ENCODE measurements around the gene LCN10.
"Not testable (repeated sequence)": the region's sequence is repeated elsewhere in the genome, so short reads cannot be mapped to it uniquely, and the experiment has no call there.

Gene LCN10

GRCh38 chr9:136719195-136719880 lies 23.4 kb downstream of the LCN10 start:
- DNase-seq (ENCODE audit: low spot score): no peak

DNA sequence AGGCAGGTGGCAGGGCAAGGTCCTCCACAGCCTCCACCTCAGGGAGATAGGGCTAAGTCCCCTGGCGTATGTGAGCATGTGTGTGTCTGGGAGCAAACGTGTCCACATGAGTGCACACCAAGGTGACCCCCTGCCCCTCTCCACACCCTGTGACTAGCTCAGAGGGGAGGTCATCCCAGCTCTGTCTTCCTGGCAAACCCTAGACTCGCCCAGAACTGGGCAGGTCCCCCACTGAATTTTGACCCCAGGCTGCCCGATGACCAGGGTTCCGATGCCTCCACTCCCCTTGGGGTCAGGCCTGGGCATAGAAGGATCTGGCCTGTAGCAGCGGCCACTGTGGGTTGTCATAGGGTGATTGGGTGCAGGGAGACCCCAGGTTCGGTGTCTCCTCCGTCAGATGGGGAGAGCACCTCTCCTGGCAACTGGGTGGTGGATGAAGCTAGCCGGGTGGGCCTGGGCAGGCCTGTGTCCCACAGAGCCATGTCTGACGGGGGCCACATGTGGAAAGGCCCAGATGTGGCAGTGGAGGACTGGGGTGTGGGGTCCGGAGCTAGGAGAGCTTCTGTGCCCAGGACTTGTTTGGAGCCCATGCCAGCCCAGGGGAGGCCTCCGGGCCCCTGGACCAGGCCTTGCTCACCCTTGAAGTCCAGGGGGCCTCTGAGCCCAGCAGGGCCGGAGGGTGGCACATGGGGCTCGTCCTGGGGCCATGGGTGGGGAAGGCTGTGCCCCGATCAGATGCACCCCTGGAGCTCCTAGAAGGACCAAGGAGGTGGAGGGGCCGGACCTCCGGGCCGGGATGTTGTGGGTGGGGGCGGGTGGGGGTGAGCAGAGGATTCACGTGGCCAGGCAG lies 24.2 kb downstream of the LCN10 start:
- DNase-seq (ENCODE audit: low spot score): no peak

GRCh38 chr9:136717399-136717798 lies 25.3 kb downstream of the LCN10 start:
- DNase-seq (ENCODE audit: low spot score): no peak

GRCh38 chr9:136714893-136715274 lies 27.9 kb downstream of the LCN10 start:
- no peak for DNase-seq (ENCODE audit: low spot score)

GRCh38 chr9:136714096-136714892 lies 28.4 kb downstream of the LCN10 start:
- DNase-seq (ENCODE audit: low spot score): no peak

DNA sequence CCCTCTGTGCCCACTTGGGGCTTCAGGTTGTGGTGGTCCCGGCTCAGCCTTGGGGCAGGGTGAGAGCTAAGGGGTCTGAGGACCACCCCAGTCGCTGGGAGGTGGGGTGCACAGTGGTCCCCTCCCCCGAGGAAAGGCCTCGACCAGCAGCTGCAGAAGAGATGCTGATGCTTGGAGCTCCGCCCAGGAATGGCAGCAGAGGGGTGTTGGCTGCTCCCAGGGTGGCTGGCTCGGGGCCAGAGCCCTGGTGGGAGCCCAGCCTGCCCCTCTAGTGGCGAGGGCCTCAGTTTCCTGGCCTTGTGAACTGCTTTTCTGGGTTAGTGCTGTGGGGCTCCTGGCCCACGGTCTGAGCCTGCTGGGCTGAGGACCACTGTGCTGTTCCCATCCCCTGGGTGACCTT lies 29.2 kb downstream of the LCN10 start:
- no peak for DNase-seq (ENCODE audit: low spot score)

DNA sequence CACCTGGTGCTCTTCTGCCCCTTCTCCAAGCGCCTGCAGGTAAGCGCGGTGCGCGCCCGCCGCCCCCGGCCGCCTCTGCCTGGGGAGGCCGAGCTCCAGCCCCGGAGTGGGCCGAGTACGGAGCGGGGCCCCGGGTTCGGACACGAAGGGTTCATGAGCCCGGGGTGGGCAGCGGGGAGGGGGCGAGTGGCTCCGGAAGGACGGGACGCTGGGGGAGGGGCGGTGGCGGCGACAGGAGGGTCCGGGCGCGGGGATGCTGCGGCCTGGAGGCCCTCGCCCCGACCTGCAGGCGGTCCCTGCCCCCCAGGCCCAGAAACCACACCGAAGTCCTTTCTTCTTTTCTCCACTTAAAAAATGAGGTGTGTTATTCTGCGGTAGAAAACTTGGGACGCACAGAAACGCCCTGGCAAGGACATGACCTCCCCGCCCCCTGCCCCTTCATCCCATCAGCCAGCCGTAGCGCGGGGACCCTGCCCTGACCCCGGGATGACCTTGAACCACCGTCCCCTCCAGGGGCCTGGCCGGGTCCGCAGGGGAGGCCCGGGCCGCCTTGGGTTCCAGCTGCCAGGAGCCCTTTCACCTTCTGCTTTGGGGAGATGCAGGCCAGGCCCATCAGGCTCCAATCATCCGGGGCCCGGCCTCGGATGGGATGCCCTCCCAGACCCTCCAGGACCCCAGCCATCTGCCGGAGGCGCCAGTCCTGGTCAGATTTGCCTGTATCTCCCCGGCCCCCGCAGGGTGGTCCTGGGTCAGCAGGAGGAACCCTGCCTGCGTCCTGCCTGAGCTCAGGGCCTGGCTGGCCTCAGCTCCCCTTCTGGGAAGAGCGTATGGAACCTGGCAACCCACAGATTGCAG lies 29.8 kb downstream of the LCN10 start:
- DNase-seq (ENCODE audit: low spot score): no peak

DNA sequence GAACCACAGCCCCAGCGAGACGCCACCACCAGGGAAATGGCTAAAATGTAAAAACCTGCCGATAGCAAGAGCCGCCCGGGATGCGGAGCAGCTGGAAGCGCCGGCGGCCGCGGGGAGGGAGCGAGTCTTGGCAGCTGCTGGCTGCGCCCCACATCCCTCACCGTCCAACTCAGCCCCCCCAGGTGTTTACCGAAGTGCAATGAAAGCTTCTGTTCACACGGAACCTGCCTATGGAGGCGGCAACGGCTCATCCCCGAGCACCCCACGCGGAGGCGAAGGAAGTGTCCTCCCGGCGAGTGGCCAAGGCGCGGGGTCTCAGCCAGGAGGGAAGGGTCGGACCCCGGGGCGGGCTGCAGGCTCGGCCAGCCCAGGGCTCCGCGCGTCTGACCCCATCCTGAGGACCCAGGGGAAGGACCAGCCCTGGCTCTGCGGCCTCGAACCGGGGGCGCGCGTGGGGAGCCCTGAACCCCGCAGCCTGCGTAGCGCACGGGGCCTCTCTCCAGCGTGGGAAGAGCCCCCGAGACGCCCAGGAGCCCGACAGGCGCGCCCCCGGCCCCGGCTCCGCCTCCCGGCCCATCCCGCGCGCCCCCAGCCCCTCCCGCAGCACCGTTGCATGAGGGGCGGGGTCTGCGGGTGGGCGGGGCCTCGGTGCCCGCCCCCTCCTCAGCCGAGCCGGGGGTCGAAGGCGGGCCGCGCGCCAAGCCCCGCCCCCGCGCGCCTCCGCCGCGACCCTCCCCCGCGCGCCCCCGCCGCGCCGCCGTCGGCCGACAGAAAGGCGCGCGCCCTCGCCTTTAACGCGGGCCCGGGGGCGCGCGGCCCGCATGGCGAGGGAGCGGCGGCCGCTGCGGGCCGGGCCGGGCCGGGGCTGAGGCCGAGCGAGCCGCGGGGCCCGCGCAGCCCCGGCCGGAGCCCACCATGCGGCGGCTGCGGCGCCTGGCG lies 30.7 kb downstream of the LCN10 start, which contains the start of gene DIPK1B:
TSS of gene DIPK1B (plus strand) at position 822 of the 939 bp plus-strand sequence. CDS start at position 916, 94 bp downstream.
- no peak for DNase-seq (ENCODE audit: low spot score)

GRCh38 chr9:136711219-136711648 lies 31.5 kb downstream of the LCN10 start:
- DNase-seq (ENCODE audit: low spot score): not testable (repeated sequence)

DNA sequence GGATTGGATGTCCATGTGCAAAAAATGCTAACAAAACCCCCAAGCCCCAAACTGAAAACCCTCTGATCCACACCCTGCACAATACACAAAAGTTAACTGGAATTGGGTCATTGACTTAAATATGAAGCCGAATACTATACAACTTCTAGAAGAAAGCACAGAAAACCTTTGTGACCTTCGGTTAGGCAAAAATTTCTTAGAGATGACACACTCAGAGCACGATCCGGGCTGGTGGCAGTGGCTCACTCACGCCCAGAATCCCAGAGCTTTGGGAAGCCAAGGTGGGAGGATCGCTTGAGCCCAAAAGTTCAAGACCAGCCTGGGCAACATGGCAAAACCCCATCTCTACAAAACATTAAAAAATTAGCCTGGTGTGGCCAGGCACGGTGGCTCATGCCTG lies 32.2 kb downstream of the LCN10 start:
- no peak for DNase-seq (ENCODE audit: low spot score)

DNA sequence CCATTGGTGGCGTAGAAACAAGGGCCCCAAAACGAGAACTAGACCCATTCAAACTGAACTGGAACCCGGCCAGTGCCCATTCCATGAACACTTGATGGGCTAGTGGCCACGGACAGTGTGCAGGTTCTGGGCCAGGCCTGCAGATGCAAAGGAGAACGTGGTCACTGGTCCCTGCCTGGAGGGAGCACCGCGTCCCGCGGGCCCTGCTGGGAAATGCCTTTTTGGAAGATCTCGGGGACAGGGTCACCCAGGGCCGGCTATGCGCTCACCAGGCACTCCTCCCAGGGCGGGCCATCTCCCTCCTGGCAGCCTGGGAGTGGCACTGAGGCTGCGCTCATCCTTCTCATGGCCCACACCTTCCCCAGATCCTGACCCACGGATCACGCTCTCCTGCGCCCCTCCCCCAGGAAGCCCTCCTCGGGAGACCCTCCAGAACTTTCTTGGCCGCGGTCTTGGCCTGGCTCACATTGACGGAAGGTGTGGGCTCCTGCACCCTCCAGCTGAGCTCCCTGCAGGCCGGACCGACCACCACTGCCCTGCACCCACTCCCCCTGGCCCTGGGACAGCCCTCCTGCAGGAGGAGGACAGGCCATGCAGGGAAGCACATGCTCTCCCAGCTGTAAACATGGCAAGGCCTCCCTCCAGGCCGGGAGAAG lies 33.2 kb downstream of the LCN10 start:
- no peak for DNase-seq (ENCODE audit: low spot score)

- DNase-seq (ENCODE audit: low spot score): no peak
These were observed 34.8 kb downstream of the LCN10 start for GRCh38 chr9:136707849-136708517.

- no peak for DNase-seq (ENCODE audit: low spot score)
These were observed 35.7 kb downstream of the LCN10 start for GRCh38 chr9:136707011-136707410.

DNA sequence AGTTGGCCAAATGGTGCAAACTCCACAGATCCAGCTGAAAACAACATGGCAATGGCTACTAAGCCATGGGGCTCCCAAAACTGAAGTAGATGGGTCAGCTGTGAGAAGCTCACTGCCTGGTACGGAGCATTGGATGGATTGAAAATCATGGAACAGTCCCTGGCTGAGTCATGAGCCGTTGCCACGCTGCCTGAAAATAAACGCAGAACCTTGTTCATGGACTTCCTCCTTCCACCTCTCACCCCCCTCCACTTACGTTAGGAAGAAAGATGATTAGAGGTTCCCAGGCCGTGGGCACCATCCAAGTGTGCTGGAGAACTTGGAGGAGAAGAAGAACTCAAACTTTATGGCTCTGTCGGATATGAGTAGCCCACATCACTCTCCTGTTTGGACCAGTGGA lies 37.2 kb downstream of the LCN10 start:
- no peak for DNase-seq (ENCODE audit: low spot score)

GRCh38 chr9:136704741-136705140 lies 38.0 kb downstream of the LCN10 start:
- DNase-seq (ENCODE audit: low spot score): not testable (repeated sequence)

DNA sequence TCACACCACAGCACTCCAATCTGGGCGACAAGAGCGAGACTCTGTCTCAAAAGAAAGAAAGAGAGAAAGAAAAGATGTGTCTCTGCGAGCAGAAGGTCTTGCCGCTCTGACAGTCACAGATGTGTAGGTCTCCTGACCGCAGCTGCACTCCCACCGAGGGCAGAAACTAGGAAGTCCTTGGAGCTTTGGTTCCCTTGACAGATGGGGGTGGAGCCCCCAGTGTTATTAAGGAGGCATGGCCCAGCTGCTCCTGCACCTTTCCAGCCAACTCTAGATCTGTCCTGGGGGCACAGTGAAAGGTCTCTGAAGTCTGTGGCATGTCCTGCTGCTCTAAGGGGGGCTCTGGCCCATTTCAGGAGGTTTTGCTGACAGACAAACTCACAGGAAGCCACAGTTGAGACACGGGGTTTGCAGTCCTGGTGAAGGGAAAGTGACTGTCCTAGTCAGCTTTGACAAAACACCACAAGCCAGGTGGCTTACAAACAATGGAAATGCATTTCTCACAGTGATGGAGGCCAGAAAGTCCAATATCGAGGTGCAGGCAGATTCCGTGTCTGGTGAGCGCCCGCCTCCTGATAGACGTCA lies 39.4 kb downstream of the LCN10 start:
- no peak for DNase-seq (ENCODE audit: low spot score)

DNA sequence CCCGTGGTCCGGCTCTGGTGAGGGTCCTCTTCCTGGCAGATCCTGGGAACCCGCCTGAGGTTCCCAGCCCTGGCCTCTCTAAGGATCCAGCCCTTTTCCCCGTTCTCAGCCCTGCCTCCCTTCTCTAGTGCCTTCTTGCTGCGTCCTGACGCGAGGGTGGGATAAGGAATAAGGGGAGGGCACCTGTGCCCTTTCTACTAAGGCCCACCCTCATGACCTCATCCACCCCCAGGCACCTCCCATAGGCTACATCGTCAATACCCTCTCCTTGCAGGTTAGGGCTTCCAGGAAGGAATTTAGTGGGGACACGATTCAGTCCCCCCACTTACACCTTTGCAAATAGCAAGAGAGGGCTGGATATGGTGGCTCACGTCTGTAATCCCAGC lies 41.1 kb downstream of the LCN10 start:
- DNase-seq (ENCODE audit: low spot score): no peak

- DNase-seq (ENCODE audit: low spot score): no peak
These were observed 41.6 kb downstream of the LCN10 start for GRCh38 chr9:136700959-136701667.

Measured in CD4-positive, alpha-beta T cell treated with Interleukin-6 at 100 ng/mL for 8 hours (primary cell).